ENCODE data around the gene SUGCT. TPM values are rescaled to one million over a fixed set of nuclear protein-coding genes. Genes with fewer than 3 reads are reported as not detected.

SUGCT gene
- total and polyA plus RNA-seq, 9 of the 15 experiments (the other 6 are each of a cell fraction or from before 2014, with no cell fraction given), result 0.58 to 2.5 (median 1.4) TPM

GRCh38 chr7:40674316-40674715, 539.5 kb downstream of the SUGCT start:
- TF ChIP-seq PBX2 (CRISPR knock-in tag; IDR thresholded peaks at IDR 0.05; ENCODE audit: low read depth) (no peak), PBX2 (tag; conservative IDR thresholded peaks at IDR 0.05; ENCODE audit: low read depth) (no peak), JUNB (CRISPR knock-in tag; conservative IDR thresholded peaks at IDR 0.05) (no peak), ZNF324 (CRISPR knock-in tag; IDR thresholded peaks at IDR 0.05) (no peak), TSC22D4 (tag; IDR thresholded peaks at IDR 0.05) (no peak), MAZ (CRISPR knock-in tag; conservative IDR thresholded peaks at IDR 0.05 in 1 of 2, IDR thresholded peaks at IDR 0.05 in 1 of 2) (no peak), SMAD1 (IDR thresholded peaks at IDR 0.05; ENCODE audit: low read depth, low read length, partially characterized antibody) (no peak), CBX8 (IDR thresholded peaks at IDR 0.05; ENCODE audit: borderline replicate concordance, extremely low read depth, low read depth, low read length, poor library complexity, severe bottlenecking) (no peak), ZFP1 (CRISPR knock-in tag; IDR thresholded peaks at IDR 0.05) (no peak), IRF9 (tag; IDR thresholded peaks at IDR 0.05) (no peak), PHF8 (IDR thresholded peaks at IDR 0.05; ENCODE audit: borderline replicate concordance, low read length) (no peak), ZFPM2 (CRISPR knock-in tag; IDR thresholded peaks at IDR 0.05) (no peak), ZNF140 (CRISPR knock-in tag; IDR thresholded peaks at IDR 0.05) (no peak), PML (IDR thresholded peaks at IDR 0.05; ENCODE audit: low read length) (no peak), THAP7 (CRISPR knock-in tag; IDR thresholded peaks at IDR 0.05) (no peak)
- CTCF ChIA-PET (ENCODE audit: low intra/inter-chr PET ratio), result no interaction called here
- Histone ChIP-seq H3K9me3 (replicated peaks; ENCODE audit: control insufficient read depth, insufficient read depth, low read depth, low read length) (no peaks in the 10 kb centered on the region), H3K9me1 (ENCODE audit: control insufficient read depth, insufficient read depth, low read length) (no peaks in the 10 kb centered on the region), H3K4me2 (ENCODE audit: insufficient read depth, low read length) (no peak overlapping the region), H3K9ac (ENCODE audit: insufficient read depth in 1 of 2, low read depth in 2 of 2, low read length in 2 of 2) (no peak overlapping the region), H3K27ac (ENCODE audit: extremely low read depth, low read depth, low read length) (no peak overlapping the region), H2AFZ (ENCODE audit: low read depth, low read length) (no peak overlapping the region), H3K27me3 (ENCODE audit: control insufficient read depth in 2 of 2, insufficient read depth in 2 of 2, low read length in 2 of 2) (no peaks in the 10 kb centered on the region), H4K20me1 (replicated peaks; ENCODE audit: control insufficient read depth, insufficient read depth, low read length) (no peaks in the 10 kb centered on the region), H3K4me3 (no peak overlapping the region), H3K36me3 (ENCODE audit: control insufficient read depth, insufficient read depth, low read length) (no peaks in the 10 kb centered on the region), H3K79me2 (ENCODE audit: control insufficient read depth, insufficient read depth, low read length) (no peaks in the 10 kb centered on the region), H3K4me1 (replicated peaks in 1 of 2; ENCODE audit: control insufficient read depth in 2 of 2, insufficient read depth in 2 of 2, low read length in 2 of 2) (no peaks in the 10 kb centered on the region)
- BruUV-seq (replicated peaks), result no TSS peak
- DNase-seq (ENCODE audit: extremely low read depth in 1 of 4, low spot score in 3 of 4) (no peak), FAIRE-seq (no peak), ATAC-seq (no peak)
- POLR2A ChIA-PET, result no interaction called here
- intact Hi-C loops (cut with micrococcal nuclease) (no loop called here), in situ Hi-C loops (cut with MboI) (no loop called here)
- 0% methylated on average over 3 of the region's 3 CpGs for WGBS (ENCODE audit: insufficient coverage, low coverage, missing lambda C conversion rate)

Measured in K562 (cell line).